CD4-positive, alpha-beta T cell treated with Interleukin-12 subunit alpha and Interleukin-12 subunit beta, for 1 hour (primary cell): ENCODE data around the gene CTNNBIP1.

Experiments
- DNase-seq: peaks from one replicate; pipeline ENCODE4 v3.0.0-alpha.2; 2020

Gene CTNNBIP1

DNA sequence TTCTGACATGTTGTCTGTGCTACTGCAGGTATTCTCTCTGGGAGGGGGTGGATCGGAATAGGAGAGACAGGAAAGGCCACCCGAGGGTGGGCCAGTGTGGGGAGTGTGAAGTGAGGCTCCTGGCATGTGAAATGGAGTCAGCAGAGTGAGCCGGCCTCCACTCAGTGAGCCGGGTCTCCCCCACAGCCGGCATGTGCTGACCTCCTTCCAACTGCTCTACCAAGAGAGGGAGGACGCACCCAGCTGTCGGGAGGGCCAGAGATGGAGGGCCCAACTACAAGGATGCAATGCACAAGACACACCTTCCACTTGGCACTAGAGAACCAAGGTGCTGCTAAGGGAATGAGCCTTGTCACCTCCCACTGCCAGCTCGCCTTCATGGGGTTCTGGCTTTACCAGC is 58.1 kb downstream of the CTNNBIP1 start:
- no peak for DNase-seq

DNA sequence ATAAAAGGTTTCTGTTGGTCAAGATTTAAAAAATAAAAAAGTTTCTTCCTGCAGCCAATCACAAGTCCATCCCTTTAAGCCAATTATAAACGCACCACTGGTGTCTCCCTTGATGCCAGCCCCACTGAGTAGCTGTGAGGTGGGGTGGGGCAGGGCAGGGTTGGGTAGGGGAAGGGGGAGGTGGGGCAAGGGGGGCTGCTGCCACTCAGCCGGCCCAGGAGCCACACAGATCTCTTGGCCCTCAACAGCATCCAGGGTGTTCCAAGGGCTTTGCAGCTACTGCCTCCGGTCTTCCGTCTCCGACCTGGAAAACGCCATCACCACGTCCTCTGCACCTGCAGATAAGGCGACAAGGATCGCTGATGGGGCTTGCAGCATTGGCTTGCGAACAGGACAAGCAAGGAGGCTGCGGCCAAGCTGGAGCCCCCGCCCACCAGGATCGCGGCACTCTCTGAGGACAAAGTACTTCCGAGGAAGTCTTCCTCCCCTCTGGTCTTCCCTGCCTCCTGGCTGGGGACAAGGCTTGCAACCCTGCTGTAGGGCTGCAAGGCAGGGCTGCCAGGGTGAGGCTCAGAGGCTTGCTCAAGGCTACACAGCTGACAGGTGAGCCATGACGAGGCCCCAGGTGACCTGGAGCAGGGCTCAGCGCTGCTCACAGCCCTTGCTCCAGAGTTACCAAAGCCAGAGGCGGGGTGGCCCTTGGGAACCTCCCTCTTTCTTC is 59.5 kb downstream of the CTNNBIP1 start:
- no peak for DNase-seq

DNA sequence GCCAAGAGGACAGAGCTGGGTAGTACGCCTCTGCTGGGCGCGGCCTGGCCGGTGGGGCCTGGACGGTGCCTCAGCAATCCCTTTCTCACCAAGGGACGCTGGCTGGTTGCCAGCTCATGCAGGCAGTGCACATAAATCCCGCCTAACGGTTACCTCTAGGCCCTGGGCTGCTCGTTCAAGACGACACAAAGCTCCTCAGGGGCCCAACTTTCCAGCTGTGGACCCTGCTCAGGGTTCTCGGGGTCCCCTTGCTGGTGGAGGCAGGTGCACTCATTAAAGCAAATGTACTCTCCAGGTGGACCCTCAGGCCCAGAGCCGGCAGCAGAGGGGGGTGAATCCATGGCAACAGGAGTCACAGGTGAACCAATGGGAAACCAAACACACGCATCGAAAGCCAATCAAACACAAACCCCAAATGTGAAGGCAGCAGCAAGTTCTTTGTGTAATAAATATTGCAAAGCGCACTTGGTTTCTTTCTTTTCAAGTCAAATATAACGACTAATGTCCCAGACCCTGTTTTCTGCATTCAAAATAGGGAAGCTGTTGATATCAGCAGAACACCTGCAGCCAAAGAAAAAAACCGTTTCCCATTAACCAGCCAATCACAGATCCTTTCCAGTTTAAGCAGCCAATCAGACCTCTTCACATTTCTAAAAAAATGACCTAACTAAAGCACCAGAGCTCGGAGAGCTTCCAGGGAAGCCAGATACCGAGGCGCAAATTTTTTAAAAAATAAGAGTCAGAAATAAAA is 60.2 kb downstream of the CTNNBIP1 start:
- peak; percentile 24 for DNase-seq

DNA sequence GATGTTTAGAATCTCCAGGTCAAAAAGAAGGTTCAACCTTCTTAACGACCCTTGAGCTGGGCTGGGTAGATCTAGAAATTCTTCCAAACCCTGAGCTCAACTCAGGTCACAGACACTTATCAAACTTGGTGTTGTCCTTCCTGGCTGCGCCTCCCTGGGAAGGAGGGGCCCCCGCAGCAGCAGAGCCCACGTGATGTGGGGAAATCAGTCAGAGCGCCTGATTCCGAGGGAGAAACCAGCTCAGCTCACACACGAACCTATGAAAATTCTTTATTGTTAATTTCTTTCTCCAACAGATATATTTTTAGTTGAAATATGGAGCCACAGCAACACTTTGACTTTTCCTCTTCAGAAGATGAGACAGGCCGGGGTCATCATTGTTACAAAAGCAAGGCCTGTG is 62.0 kb downstream of the CTNNBIP1 start:
- no peak for DNase-seq

DNA sequence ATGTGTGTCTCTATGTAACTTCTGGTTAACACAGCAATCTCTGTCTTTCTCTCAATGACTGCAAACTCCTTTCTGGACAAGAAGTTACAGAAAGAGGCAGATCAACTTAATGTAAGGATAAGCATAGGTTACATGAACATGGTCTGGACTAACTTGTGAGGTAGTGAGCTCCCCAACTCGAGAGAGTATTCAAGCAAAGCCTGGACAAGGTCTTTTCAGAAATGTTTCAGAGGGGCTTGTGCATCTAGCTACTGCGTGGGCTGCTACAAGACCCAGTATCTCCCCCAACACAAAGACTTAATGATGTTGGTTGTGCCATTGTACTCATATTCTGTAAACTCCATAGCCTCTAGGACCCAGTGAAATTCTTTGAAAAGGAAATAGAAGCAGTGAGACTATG is 62.8 kb downstream of the CTNNBIP1 start:
- no peak for DNase-seq

DNA sequence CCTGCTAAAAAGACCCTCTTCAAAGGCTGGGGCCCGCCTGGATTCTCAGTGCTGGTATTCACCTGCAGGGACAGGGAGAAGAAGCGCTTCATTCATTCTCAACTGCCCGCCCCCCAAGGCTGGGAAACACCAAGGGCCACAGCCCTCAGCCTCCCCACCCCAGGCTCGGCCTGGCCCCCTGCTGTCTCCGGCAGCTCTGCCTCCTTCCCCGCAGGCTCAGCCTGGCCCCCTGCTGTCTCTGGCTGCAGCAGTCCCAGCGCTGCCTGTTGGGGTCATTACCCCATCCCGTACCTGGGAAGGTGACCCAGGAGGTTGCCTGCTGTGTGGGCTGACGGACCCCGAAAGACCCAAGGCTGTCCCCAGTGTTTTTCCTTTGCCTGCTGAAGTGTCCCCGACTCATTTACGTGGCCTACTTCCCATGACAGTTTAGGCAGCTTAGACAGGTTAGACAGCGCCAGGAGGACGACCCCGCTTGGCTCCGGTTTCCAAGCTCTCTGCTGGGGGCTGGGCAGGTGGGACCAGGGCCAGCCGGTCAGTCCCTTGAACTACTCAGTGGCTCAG is 63.4 kb downstream of the CTNNBIP1 start:
- DNase-seq: no peak

DNA sequence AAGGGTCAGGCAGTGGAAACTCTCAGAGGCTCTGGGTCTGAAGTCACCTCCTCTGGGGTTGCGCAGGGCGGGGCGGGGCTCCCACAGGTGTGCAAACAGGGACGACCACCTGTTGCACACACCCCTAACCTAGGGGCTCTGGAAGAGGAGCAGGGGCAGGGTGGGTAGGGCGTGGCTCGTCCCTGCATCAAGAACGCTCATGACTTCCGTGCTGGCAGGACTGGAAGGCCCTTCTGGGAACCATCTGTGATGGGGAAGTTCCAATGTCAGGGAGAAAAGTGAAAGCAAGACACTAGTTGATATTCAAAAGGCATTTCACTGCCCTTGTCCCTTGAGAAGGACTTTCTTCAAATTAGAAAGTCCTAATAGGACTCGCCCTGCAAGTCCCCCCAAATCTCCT is 64.2 kb downstream of the CTNNBIP1 start:
- DNase-seq: no peak

DNA sequence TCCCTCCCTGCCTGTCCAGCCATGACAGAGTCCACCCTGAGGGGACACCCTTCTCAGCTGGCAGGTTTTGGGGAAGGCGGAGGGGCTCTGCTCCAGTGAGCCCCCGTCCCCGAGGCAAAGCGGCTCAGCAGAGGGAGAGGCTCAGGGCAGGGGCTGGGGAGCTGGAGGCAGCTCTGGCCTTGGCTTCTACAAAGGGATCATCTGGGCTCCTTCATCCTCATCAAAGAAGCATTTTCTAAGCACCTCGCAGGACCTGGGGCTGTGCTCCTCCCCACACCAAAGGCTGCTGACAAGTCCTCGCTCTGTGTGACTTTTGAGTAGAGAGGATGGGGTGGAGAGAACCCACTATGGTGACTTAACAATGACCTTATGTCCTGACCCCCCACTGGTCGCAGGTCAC is 65.3 kb downstream of the CTNNBIP1 start:
- no peak for DNase-seq

DNA sequence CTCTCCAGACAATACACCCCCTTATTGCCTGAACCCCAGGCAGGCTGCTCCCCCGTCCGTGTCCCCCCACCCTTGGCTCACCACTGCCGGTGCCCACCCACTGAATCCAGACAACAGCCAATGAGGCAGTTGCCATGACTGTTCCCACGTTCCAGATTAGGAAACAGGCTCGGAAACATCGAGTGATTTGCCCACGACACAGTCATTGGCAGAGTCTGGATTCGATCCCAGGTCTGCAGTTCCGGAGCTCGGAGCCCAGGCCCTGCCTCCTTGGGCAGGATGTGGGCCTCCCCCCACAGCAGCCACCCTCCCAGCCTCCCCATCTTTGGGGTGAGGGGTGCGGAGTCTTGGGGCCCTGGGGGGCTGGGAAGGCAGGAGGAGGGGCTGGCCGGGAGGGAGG is 66.0 kb downstream of the CTNNBIP1 start:
- DNase-seq: no peak

DNA sequence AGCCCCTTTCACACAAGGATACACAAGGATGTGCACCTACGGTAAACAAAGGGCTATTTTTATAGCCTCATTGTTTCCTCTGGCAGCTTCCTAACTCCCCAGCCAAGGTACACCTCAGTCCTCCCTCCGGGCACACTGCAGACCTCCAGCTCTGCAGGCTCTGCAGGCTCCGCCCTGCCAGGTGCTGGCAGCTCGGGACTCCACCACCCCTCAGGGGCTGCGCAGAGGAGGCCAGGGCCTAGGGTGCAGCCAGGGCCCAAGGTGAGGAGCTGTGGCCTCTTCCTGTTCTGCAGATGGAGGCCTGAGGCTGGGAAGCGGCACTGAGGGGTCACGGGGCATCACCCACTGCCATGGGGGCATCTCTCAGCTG is 66.5 kb downstream of the CTNNBIP1 start:
- no peak for DNase-seq

DNA sequence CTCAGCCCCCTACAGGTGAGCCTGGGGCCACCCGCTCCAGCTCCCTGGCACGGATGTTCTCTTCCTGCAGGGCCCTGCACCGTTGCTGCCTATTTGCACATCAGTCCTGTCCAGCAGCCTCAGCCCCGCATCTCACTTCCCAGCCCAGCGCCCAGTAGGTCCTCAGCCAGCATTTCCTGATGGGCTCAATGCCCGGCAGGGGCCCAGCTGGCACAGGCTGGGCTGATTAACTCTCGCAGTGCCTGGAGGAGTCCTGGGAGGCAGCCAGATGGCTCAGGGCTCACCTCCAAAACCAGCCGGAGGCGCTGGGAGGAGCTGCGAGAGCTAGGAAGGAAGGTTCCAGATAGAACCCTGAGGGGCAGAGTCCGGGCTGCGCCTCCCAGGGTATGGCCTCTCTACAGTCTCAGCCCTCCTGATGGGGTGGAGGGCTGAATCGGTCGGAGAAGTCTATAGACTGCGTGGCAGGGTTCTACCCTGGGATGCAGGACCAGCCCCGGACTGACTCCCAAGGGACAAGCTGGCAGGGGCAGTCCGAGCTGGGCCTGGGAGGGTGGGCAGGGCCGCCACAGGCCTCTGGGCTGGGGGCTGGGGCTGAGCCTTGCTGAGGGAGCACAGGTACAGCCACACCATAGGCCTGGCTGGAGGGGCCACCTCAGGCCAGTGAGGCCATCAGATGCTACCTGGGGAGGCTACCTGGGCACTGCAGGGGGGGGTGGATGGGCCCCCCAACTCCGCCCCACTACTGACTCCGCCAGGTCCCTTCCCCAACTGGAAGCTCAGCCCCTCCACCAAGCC is 67.1 kb downstream of the CTNNBIP1 start:
- no peak for DNase-seq

DNA sequence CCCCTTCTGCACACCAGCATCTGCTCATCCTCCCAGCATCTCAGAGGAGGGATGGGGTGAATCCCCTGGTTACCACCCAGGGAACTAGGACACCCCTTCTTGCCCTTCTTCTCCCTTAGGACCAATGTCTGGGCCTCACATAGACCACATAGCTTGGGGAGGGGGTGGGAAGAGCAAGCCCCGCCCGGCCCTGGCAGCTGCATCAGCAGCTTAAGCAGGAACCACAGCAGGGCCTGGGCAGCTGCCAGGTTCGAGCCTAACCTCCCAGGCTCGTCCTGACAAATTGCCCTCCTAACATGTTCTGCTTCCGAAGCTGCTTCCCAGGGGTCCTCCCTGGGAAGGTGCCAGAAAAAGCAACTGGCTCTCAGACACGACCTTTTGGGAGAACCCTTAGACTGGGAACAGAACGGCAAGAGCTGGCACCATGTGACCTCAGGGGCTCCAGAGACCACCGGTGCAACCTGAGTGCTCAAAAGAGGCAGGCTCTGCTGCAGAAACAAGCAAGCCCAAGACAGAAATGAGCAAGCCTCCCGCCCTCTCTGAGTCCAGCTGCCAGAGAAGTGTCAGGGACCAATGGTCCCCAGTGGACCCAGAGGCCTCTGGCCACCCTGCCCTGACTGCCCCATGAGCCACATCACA is 67.9 kb downstream of the CTNNBIP1 start:
- no peak for DNase-seq

DNA sequence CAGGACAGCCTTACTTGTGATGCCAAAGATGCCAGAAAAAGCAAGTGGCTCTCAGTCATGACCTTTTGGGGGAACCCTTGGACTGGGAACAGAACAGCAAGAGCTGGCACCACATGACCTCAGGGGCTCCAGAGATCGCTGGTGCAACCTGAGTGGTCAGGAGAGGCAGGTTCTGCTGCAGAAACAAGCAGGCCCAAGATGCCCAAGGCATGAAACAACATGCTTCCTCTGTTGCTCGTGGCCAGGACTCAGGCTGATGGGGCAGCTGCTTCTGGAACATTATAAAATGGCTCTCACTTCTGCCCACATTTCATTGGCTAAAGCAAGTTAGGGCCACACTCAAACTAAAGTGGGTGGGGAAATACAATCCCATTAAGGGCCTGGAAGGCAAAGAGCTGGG is 68.6 kb downstream of the CTNNBIP1 start:
- DNase-seq: no peak

DNA sequence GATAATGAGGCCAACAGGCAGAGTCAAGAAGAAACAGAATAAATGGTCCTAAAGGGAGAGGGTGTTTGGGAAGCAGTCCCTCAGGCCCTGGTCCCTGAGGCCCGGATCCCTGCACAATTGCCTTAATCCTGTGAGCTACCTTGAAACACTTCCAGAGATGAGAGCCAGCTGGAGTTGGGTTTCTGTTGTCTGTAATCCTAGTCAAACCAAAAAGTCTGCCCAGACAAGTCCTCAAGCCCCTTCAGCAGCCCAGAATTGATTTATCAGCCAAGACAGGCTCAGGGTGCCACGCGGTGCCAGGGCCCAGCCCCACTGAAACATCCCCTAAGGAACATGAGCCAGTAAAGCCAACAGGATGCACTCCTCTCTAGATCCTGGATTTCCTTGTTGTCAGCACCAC is 69.9 kb downstream of the CTNNBIP1 start:
- DNase-seq: no peak

DNA sequence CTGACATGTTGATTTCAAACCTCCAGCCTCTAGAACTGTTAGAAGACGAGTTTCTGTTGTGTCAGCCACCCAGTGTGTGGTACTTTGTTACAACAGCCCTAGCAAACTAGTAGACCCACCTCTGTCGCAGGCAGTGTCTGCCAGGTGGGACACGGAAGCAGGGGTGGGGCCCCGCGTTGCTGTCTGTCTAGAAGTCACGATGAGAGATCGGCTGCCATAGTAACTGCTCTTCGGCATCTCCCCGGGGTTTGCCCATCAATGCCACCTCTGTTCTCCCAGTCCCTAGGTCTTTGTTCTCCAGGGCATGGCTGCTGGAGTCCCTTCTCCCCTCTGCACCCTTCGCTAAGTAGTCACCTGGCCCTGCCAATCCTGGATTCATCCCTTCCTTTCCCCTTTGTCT is 71.1 kb downstream of the CTNNBIP1 start:
- DNase-seq: no peak

DNA sequence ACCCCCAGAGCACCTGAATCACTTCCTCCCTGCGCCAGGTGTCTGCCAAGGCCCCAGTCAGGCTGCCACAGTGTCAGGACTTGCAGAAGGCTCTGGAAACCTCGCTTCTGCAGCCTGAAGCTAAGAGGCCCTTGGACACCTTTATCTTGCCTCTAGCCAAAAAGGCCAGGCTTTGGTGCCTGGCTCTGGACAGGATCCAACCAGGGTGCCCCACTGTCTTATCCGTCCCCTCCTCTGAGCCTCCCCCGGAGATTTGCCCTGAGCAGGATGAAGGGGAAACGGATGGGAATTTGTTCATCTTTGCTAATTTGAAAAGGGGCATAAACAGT is 73.5 kb downstream of the CTNNBIP1 start:
- DNase-seq: no peak

DNA sequence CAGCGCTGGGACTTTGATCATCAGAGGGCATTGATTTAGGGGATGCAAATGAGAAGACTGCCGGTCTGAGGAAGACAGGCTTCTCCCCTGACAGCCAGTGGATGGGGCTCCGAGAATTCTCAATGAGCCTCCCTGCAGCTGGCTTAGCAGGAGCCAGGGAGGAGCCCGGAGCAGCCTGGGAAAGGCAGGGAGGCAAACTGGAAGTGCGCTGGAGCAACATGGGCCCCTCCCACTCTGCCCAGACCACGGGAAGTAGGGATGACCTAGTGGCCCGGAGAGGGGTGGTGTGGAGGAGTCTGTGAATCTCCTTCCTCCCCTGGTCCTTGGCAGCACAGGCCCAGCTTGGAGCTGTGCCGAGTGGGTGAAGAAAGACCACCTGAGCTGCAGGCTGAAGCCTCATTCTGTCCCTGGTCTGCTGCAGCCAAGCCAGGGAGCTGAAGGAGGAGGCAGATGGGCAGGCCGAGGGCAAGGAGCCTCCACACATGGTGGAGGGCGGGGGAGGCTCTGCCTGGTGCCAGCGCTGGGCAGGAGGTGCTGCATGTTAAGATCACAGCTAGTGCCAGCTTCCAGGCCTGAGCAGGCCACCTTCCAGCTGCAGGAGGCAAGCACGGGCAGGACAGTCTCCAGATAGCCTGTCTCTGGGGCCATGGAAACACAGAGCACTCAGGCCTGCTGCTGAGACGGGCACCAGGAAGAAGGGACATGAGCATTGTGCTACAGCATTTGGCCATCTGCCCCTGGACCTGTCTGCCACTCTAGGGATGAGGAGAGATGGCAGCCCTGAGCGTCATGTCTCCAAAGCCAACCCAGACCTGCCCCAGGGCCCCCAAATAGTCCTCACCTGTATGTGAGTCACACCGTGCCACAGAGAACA is 74.1 kb downstream of the CTNNBIP1 start:
- DNase-seq: no peak

DNA sequence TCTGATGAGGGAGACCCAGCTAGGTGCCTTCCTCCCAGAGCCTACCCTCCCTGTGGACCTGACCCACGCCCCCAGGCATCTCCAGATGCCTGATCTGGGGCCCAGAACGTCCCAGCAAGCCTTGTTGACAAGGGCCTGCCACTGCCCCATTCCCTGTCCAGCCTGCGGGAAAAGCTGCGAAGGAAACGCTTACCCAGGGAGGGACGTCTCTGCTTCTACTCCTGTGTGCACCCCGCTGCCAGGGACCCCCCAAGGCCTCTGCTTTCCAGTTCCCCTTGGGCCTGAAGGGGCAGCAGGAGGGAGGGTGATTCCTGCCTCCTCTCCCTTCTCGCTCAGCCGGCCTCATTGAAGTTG is 74.7 kb downstream of the CTNNBIP1 start:
- DNase-seq: no peak

DNA sequence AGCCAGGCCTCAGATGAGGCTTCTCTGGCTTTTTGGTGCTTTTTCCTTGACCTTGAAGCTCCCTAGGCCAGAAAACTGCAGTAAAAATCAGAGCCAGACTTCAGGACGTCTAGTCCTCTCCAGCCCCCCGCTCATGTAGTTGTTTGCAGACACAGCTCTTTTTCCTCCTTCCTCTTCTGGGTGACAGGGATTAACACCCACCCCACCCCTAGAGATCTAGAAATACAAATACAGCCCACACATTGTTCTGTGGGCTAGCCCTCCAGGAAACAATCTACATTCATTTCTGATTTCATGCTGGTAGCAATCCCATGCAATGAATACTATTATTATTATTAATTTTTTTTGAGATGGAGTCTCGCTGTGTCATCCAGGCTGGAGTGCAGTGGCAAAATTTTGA is 76.4 kb downstream of the CTNNBIP1 start:
- DNase-seq: no peak

DNA sequence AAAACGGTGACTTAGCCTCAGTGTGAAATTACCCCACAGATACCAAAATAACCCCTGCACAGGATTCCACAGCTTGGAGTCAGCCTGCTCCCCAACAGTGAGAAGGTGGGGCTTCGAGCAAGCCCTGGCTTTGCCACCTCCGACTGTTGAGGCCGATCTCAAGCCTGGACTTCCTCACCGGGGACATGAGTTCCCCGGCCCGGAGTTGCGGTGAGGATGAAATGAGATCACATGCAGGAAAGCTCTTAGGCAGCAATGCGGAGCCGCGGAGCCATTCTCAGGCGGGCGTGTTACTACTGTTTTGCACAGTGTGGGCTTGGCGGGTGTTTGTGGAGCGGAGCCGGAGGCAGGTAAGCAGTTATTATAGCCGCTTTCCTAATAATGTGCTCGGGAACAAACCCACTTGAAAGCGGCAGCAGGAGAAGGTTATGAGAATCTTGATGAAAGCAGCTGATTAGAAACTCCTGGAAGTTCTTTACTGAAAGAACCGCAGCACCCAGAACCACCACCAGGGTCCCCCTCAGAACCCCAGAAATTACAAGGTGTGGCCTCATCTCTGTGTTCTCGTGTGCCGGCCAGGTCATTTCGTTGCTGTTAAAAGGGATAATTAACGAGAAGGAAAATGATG is 82.4 kb downstream of the CTNNBIP1 start:
- DNase-seq: no peak

DNA sequence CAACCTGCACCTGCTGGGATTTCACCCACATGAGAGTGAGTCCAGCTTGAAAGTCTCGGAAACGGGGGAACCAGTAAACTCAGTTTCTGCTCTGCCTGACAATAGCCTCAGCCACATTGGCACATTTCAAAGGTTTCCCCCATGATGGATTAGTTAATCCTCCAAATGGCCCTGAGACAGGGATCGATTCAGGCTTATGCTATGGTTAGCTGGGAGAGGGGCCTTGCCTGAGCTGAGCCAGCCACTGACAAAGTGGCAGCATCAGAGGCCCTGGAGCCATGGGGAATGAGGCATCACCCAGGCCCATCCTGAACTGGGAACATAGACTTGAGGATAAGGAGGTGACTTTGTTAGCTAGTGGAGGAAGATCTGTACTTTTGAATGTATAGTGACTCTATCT is 83.5 kb downstream of the CTNNBIP1 start:
- DNase-seq: no peak

DNA sequence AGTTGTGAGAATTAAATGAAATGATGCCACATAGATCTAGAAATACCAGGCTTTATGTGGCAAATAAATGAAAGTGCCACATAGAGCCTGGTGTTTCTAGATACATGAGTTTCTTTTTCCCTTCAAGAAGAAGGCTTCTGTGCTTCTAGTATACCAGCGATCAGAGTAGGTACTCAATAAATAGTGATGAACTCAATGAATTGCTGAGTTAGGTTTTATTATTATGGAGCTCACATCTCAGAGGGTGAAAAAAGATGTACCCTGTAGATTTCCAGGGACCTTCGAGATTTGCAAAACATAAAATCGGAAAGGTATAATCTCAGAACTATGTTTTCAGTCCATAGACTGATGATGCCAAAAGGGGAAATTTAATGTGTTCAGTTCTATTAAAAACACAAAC is 84.0 kb downstream of the CTNNBIP1 start:
- no peak for DNase-seq
